HG02610 (cell line): ENCODE data around the gene MAMDC2.
A peak's percentile ranks its signal among the peaks of the same experiment; 100 is the strongest.

Experiments used
- ATAC-seq: cut with Tn5 transposase; IDR thresholded peaks from one replicate; pipeline ENCODE4 v1.9.1; 2021; ENCODE audit warnings: mild to moderate bottlenecking, moderate library complexity; ENCODE audit not compliant: unreplicated experiment

MAMDC2 gene

GRCh38 chr9:70060883-70061507, 17.3 kb downstream of the MAMDC2 start:
- ATAC-seq = peak; percentile 95

GRCh38 chr9:70061776-70062175, 18.1 kb downstream of the MAMDC2 start:
- ATAC-seq = no peak

GRCh38 chr9:70064496-70064895, 20.8 kb downstream of the MAMDC2 start:
- ATAC-seq = no peak

GRCh38 chr9:70065572-70065971, 21.9 kb downstream of the MAMDC2 start:
- no peak for ATAC-seq

GRCh38 chr9:70066418-70066817, 22.8 kb downstream of the MAMDC2 start:
- no peak for ATAC-seq

- ATAC-seq = no peak
These were observed 23.2 kb downstream of the MAMDC2 start for GRCh38 chr9:70066874-70067273.

- no peak for ATAC-seq
These were observed 26.1 kb downstream of the MAMDC2 start for GRCh38 chr9:70069704-70070103.

GRCh38 chr9:70073193-70073592, 29.5 kb downstream of the MAMDC2 start:
- ATAC-seq = no peak

GRCh38 chr9:70073756-70074155, 30.1 kb downstream of the MAMDC2 start:
- no peak for ATAC-seq

GRCh38 chr9:70076678-70077077, 33.0 kb downstream of the MAMDC2 start:
- ATAC-seq = no peak

GRCh38 chr9:70079417-70080037, 35.9 kb downstream of the MAMDC2 start:
- no peak for ATAC-seq

- no peak for ATAC-seq
These were observed 37.0 kb downstream of the MAMDC2 start for GRCh38 chr9:70080481-70081119.

- ATAC-seq = no peak
These were observed 37.5 kb downstream of the MAMDC2 start for GRCh38 chr9:70081120-70081495.

- ATAC-seq = no peak
These were observed 39.8 kb downstream of the MAMDC2 start for GRCh38 chr9:70083429-70083828.

GRCh38 chr9:70085241-70085640, 41.6 kb downstream of the MAMDC2 start:
- ATAC-seq = no peak

- ATAC-seq = no peak
These were observed 47.5 kb downstream of the MAMDC2 start for GRCh38 chr9:70091103-70091502.

GRCh38 chr9:70091572-70091971, 47.9 kb downstream of the MAMDC2 start:
- ATAC-seq = no peak

- no peak for ATAC-seq
These were observed 48.5 kb downstream of the MAMDC2 start for GRCh38 chr9:70092190-70092589.

- ATAC-seq = no peak
These were observed 49.4 kb downstream of the MAMDC2 start for GRCh38 chr9:70093095-70093494.

GRCh38 chr9:70093944-70094343, 50.3 kb downstream of the MAMDC2 start:
- no peak for ATAC-seq

- ATAC-seq = no peak
These were observed 51.1 kb downstream of the MAMDC2 start for GRCh38 chr9:70094747-70095146.

GRCh38 chr9:70097187-70097586, 53.5 kb downstream of the MAMDC2 start:
- ATAC-seq = no peak
